ENCODE results near the gene PRDM7.

The PRDM7 gene

GRCh38 chr16:90040152-90041023, 36.7 kb downstream of the PRDM7 start:
- DNase-seq (ENCODE audit: low spot score), result no peak
- no peak for FAIRE-seq

- no peak for FAIRE-seq
- DNase-seq (ENCODE audit: low spot score), result no peak
These were observed 39.9 kb downstream of the PRDM7 start for GRCh38 chr16:90037276-90037675.

- DNase-seq (ENCODE audit: low spot score), result no peak
- no peak for FAIRE-seq
These were observed 41.2 kb downstream of the PRDM7 start for GRCh38 chr16:90035902-90036301.

DNA sequence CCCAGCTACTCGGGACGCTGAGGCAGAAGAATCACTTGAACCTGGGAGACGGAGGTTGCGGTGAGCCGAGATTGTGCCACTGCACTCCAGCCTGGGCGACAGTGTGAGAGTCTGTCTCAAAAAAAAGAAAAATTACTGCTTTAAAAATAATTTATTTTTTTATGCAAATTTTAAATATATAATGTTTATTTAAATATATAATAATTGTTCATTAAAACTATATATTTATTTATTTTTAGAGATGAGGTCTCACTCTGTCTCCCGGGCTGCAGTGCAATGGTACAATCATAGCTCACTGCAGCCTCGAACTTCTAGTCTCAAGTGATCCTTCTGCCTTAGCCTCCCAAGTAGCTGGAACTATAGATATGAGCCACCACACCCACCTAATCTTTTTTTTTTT, 42.6 kb downstream of the PRDM7 start:
- FAIRE-seq (no peak), DNase-seq (ENCODE audit: low spot score) (no peak)

DNA sequence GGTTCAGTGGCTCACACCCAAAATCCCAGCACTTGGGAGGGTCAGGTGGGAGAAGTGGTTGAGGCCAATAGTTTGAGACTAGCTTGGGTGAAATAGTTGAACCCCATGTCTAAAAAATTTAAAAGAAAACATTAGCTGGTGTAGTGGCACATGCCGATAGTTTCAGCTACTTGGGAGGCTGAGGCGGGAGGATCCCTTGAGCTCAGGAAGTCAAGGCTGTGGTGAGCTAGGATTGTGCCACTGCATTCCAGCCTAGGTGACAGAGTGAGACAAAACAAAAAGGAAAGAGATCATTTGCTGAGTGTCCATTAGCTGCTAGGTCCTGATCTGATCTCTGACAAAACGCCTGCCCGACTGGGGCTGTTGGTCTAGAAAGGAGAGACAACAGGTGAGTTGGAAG, 43.7 kb downstream of the PRDM7 start:
- DNase-seq (ENCODE audit: low spot score) (no peak), FAIRE-seq (no peak)

DNA sequence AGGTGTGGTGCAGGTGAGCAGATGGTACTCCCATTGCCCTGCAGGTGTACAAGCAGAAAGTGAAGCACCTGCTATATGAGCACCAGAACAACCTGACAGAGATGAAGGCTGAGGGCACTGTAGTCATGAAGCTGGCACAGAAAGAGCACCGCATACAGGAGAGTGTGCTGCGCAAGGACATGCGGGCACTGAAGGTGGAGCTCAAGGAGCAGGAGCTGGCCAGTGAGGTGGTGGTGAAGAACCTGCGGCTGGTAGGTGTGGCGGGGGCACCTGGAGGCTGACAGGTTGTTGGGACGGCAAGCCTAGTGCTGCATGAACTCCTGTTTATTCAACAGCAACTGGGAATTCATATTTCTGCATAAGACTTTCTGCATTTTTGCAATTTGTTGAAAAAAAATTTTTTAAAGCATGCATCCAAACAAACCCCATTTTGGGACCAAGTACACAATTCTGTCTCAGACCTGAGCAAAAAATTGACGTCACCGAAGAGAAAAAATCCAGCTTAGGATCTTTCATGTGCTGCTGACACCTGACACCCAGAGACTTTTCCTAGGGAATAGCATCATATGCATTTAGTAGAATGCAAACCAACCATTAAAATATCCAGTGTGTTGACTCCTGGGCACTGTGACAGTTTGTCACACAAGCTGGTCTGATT, 44.3 kb downstream of the PRDM7 start:
- FAIRE-seq (no peak), DNase-seq (ENCODE audit: low spot score) (no peak)

- FAIRE-seq, result peak; percentile 99
- no peak for DNase-seq (ENCODE audit: low spot score)
These were observed 45.0 kb downstream of the PRDM7 start for GRCh38 chr16:90031931-90032673.

GRCh38 chr16:90031186-90031930, 45.8 kb downstream of the PRDM7 start:
- FAIRE-seq (no peak), DNase-seq (ENCODE audit: low spot score) (no peak)

- DNase-seq (ENCODE audit: low spot score), result no peak
- no peak for FAIRE-seq
These were observed 48.1 kb downstream of the PRDM7 start for GRCh38 chr16:90028985-90029384.

DNA sequence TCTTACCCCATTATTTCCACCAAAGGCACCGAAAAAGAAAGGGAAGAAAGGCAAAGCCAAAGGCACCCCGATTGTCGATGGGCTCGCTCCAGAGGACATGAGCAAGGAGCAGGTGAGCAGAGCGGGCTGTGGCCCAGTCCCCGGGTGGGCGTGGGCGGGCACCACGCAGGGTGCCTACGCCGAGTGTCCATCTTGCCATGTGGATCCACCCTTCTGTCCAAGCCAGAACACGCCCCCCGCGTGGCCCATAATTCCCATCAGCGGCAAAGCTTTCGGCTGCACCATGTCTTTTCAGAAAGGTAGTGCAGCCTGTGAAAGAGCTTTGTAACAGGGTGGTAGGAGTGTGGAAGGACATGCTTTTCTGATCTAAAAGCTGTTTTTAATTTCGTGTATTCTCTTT, 49.5 kb downstream of the PRDM7 start:
- DNase-seq (ENCODE audit: low spot score), result no peak
- FAIRE-seq, result no peak

GRCh38 chr16:90026135-90026534, 51.0 kb downstream of the PRDM7 start:
- DNase-seq (ENCODE audit: low spot score) (no peak), FAIRE-seq (no peak)

DNA sequence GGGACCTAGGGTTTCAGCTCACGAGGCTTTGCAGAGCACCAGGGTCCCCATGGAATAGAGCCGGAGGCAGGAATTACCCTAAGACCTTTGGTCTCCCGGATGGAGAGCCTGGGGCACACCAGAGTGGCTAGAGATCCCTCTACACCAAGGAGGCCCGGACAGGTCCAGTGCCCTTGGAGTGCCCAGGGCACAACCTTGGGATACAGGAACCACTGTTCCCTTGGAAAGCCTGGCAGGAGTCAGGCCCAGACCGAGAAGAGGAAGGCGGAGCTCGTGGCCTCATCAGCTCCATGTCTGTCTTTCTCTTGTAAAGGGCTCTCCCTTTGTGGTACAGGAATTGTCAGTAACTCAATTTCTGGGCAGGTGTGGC, 54.1 kb downstream of the PRDM7 start:
- DNase-seq (ENCODE audit: low spot score), result no peak
- FAIRE-seq, result no peak

- peak; percentile 32 for FAIRE-seq
- DNase-seq (ENCODE audit: low spot score), result peak; percentile 98
These were observed 54.7 kb downstream of the PRDM7 start for GRCh38 chr16:90022209-90023077.

DNA sequence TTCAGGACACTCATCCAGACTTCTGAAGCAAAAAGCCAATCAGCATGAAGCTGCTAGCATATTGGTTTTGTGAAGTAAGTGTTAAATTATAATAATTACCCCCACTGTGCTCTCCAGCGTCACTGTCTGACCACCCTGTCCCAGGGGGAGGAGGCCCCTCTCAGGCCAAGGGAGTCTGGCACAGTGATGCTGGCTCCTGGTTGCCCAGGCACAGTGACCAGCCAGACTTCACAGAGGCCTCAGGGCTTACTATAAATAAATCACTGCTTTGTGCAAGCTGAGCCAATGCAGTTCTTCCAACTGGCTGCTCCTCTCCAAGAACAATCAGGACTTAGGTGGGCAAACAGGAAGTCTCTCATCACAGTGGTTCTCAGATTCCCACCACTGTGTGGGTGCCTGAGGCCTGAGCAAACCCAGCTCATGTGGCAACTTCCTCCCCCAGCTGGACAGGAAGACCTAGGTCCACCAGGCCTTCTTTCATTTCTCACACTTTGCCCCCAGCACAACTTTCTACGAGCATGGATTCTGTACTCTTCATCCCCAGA, 56.2 kb downstream of the PRDM7 start:
- FAIRE-seq, result no peak
- no peak for DNase-seq (ENCODE audit: low spot score)

DNA sequence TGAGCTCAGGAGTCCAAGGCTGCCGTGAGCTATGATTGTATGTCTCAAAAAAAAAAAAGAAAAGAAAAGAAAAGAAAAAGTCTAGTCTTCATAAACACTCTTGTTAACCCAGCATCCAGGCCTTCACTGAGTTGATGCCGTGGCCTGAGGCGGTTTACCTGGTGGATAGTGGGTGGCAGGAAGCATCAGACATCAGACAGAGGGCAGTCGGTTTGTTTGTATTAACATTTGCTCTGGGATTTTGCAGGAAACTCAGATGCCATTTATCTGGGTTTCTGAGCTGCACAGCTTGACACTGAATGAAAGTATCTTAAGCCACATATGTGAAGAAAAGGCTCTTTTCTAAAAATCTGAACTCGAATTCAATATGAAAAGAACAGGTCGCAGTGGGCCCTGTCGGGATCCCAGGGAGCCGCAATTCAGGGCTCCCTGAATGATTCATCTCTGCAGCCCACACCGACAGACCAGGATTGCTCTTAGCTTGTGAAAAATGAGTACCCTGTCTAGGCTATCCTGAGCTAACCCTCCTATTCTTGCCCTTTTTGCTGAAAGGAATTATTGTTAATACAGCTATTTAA, 56.8 kb downstream of the PRDM7 start:
- FAIRE-seq, result no peak
- no peak for DNase-seq (ENCODE audit: low spot score)

- DNase-seq (ENCODE audit: low spot score) (peak; percentile 88), FAIRE-seq (no peak)
These were observed 57.4 kb downstream of the PRDM7 start for GRCh38 chr16:90019543-90020259.

- no peak for FAIRE-seq
- no peak for DNase-seq (ENCODE audit: low spot score)
These were observed 58.2 kb downstream of the PRDM7 start, which contains the start of gene DBNDD1 for GRCh38 chr16:90018652-90019542. TSS of gene DBNDD1 (minus strand) at chr16:90019456. CDS start at chr16:90019341, 115 bp downstream.

GRCh38 chr16:90018297-90018651, 58.9 kb downstream of the PRDM7 start:
- FAIRE-seq (no peak), DNase-seq (ENCODE audit: low spot score) (no peak)

Measured in urothelium cell line (cell line).